SU-DHL-6 (cell line): ENCODE measurements around the gene WIPI1.

ENCODE experiments used
- CTCF ChIP-seq: fragments of 200-600 bp; sonication (generic); IDR thresholded peaks from one replicate; pipeline ENCODE4 v1.5.1; 2017; ENCODE audit warnings: antibody characterized with exemption, mild to moderate bottlenecking, low read length, moderate library complexity; ENCODE audit not compliant: insufficient read depth, poor library complexity, severe bottlenecking
- EZH2phosphoT487 ChIP-seq: fragments of 200-600 bp; sonication (generic), shearing (Covaris generic); conservative IDR thresholded peaks from 2 replicates; pipeline ENCODE4 v1.6.1; 2018; ENCODE audit warnings: mild to moderate bottlenecking, antibody characterized with exemption, low read length, moderate library complexity, mixed read lengths

- TF ChIP-seq CTCF (no peak), EZH2phosphoT487 (no peak)
Measured at GRCh38 chr17:68379692-68380677, 77.3 kb downstream of the WIPI1 start.
